AG04449 (cell line): ENCODE results near the gene SLC6A3.

Experiments
- CTCF ChIA-PET: fragments of 350-600 bp; formaldehyde crosslinking; extraction: SDS; loops from one replicate; lab custom pipeline; 2021; ENCODE audit warnings: antibody characterized with exemption; lab: Yijun Ruan, JAX
- POLR2A ChIA-PET: fragments of 400-600, 350-600 bp; formaldehyde crosslinking; extraction: SDS; loops from one replicate; lab custom pipeline; 2020; ENCODE audit warnings: antibody characterized with exemption, inconsistent platforms; lab: Yijun Ruan, JAX
- DNase-seq: peaks from one replicate; pipeline ENCODE4 v3.0.0-alpha.2; 2010; ENCODE audit warnings: low read depth, low spot score
- H3K4me3 ChIP-seq: 2 replicates; pipeline ENCODE4 v1.5.1; 2011; ENCODE audit warnings: low read depth, mild to moderate bottlenecking, control low read depth, low read length
- TF ChIP-seq, protein P1 (sequence below): IDR thresholded peaks from one replicate; pipeline ENCODE4 v1.5.1; 2011; ENCODE audit warnings: mild to moderate bottlenecking, moderate library complexity, low read length, control low read depth, inconsistent platforms; ENCODE audit not compliant: insufficient read depth; ENCODE audit errors: missing control alignments

Gene SLC6A3

DNA sequence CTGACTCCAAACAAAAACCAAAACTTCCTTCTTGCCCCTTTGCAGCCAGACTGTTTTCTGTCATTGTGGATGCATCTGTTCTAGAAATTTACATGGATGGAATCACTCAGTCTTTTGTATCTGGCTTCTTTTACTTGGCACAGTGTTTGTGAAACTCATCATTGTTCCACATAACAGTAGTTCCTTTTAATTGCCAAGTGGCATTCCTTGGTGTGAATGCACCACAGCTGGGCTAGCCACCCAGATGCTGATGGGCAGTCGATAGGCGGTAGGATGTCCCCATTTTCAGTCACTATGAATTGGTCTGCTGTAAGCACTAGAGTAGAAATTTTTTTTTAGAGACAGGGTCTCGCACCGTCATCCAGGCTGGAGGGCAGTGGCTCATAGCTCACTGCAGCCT is 94.1 kb downstream of the SLC6A3 start:
- no peak for DNase-seq
- ChIA-PET POLR2A (no interaction called here), CTCF (no interaction called here)
- no peak overlapping the region for H3K4me3 ChIP-seq
- TF ChIP-seq, protein P1, sequence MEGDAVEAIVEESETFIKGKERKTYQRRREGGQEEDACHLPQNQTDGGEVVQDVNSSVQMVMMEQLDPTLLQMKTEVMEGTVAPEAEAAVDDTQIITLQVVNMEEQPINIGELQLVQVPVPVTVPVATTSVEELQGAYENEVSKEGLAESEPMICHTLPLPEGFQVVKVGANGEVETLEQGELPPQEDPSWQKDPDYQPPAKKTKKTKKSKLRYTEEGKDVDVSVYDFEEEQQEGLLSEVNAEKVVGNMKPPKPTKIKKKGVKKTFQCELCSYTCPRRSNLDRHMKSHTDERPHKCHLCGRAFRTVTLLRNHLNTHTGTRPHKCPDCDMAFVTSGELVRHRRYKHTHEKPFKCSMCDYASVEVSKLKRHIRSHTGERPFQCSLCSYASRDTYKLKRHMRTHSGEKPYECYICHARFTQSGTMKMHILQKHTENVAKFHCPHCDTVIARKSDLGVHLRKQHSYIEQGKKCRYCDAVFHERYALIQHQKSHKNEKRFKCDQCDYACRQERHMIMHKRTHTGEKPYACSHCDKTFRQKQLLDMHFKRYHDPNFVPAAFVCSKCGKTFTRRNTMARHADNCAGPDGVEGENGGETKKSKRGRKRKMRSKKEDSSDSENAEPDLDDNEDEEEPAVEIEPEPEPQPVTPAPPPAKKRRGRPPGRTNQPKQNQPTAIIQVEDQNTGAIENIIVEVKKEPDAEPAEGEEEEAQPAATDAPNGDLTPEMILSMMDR: no peak

- TF ChIP-seq, protein P1: no peak
- H3K4me3 ChIP-seq: no peak overlapping the region
- DNase-seq: no peak
- CTCF ChIA-PET: no interaction called here
- POLR2A ChIA-PET: no interaction called here
Measured at GRCh38 chr5:1349246-1349645, 96.0 kb downstream of the SLC6A3 start.

GRCh38 chr5:1348986-1349245 is 96.3 kb downstream of the SLC6A3 start:
- POLR2A ChIA-PET: no interaction called here
- DNase-seq: no peak
- TF ChIP-seq, protein P1: no peak
- CTCF ChIA-PET: no interaction called here
- H3K4me3 ChIP-seq: no peak overlapping the region

DNA sequence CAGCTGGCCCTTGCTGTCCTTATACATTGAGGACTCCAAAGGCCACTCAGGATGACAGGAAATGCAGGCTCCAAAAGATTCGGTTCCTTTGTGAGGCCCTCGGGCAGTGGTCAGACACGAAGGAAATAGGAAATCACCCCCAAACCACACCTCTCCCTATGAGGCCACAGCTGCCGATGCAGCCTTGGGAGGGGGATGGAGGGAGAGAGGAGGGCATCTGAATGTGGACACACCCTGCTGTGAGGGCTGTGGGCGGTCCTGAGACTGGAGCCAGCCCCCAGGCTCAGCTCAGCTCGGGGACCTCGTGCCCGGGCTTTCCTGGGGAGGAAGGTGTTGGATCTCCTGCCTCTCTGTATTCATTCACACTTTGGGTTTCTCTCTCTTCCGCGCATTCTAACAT is 97.7 kb downstream of the SLC6A3 start:
- ChIA-PET POLR2A (no interaction called here), CTCF (interaction anchor here (0.8 kb wide), 1 partner anchor 32 kb away, joined by 3 read pairs; no protein-coding TSS in a partner anchor)
- H3K4me3 ChIP-seq: no peak overlapping the region
- TF ChIP-seq, protein P1: no peak
- no peak for DNase-seq

DNA sequence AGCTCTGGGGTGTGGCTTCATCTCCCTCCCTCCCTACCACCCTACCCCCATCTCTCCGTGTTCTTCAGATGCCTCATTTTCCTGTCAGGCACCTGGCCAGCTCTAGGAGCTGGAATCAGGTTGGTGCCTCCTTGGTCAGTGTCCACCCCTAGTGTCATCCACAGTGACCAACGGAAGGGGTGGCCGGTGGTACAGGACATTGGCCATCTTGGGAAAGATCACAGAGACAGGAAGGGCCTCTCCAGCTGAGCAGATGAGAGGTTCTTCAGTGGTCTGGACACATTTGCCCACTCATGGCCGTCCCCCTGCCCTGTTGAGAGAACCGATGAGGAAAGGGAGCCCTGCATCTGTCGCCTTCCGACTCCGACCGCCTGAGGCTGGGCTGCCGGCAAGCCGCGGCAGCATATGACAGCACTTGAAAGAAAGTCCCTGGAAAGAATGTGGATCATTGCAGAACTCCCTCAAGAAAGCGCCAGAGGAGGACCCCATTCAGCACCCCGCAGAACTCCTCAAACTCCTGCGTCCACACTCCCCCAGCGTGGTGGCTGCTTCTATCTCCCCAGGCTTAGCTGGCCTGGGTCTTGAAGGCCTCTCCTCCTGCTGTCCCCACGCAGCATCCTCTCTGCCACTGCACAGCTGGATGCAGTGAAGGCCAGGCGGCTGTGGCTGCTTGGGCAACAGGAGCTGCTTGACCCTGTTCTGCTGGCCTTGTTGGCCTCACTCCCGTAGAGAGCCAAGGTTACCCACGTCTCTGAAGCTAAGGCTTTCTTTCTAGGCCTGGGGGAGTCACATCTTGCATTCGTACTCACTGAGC is 98.4 kb downstream of the SLC6A3 start:
- H3K4me3 ChIP-seq: no peak overlapping the region
- TF ChIP-seq, protein P1: no peak
- POLR2A ChIA-PET: no interaction called here
- CTCF ChIA-PET: interaction anchor here (0.8 to 1.1 kb wide), 2 partner anchors 33 to 298 kb away, joined by 3 to 4 read pairs; no protein-coding TSS in a partner anchor
- DNase-seq: no peak

DNA sequence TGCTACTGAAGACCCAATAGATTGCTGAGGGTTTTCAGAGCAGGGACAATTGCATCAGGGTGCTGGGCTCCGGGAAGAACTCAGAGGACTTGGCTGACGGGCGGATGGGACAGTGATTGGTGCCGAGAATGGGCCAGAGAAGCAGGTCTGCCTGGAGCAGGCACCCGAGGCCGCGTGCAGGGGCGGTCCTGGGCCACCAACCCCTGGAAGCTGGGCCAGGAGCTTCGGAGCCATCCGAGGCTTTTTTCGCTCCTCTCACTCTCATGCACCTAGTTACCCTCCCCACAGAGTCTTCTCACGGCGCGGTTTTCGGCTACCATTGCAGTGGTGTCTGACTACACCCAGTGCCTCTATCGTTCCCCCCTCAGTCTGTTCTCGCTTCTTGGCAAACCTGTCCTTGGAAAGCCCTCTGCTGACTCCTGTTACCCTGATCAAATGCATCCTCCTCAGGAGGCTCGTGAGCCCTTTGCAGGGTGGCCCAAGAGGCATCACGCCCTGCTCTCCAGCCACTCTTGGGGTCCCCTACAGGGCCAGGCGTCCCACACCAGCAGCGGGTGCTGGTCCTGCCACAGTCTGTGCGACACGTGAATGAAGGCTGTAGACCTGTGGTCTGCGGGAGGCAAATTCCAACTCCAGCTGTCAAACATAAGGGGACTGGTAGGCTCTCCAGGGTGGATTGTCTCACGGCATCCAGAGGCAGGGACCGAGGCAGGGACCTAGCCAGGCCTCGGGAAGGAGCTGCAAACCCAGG is 99.2 kb downstream of the SLC6A3 start:
- CTCF ChIA-PET: interaction anchor here (1.1 to 1.5 kb wide), 3 partner anchors 11 to 412 kb away, joined by 3 to 4 read pairs (median 3); no protein-coding TSS in a partner anchor
- POLR2A ChIA-PET: interaction anchor here (0.5 kb wide), 1 partner anchor 454 kb away, joined by 3 read pairs; no protein-coding TSS in a partner anchor
- no peak for DNase-seq
- TF ChIP-seq, protein P1: no peak
- H3K4me3 ChIP-seq: peak overlapping the region; percentile 88
